Fibroblast of skin of back (primary cell): ENCODE measurements around the gene BPTF. TPM values are rescaled to one million over a fixed set of nuclear protein-coding genes. Genes with fewer than 3 reads are reported as not detected.
"Not testable (repeated sequence)": the region's sequence is repeated elsewhere in the genome, so short reads cannot be mapped to it uniquely, and the experiment has no call there.

Experiments
- DNase-seq: peaks from one replicate; pipeline ENCODE4 v3.0.0-alpha.2; 2013
- polyA plus RNA-seq, 2 experiments: library from polyadenylated mRNA; unstranded; fragments of 120-200 nt; gene quantifications; one replicate each; pipeline ENCODE4 v1.2.1, GENCODE V29; 2013; ENCODE audit not compliant: insufficient read length in 2 of 2

Gene BPTF
- 42.8 TPM for polyA plus RNA-seq (2013, experiment 1 of 2; ENCODE audit: insufficient read length)
- 36.4 TPM for polyA plus RNA-seq (2013, experiment 2 of 2; ENCODE audit: insufficient read length)

GRCh38 chr17:67824735-67825626, at the start of gene BPTF:
Gene BPTF (plus strand): TSS chr17:67825503. CDS start chr17:67825725, 222 bp downstream.
- peak; percentile 89 for DNase-seq

DNA sequence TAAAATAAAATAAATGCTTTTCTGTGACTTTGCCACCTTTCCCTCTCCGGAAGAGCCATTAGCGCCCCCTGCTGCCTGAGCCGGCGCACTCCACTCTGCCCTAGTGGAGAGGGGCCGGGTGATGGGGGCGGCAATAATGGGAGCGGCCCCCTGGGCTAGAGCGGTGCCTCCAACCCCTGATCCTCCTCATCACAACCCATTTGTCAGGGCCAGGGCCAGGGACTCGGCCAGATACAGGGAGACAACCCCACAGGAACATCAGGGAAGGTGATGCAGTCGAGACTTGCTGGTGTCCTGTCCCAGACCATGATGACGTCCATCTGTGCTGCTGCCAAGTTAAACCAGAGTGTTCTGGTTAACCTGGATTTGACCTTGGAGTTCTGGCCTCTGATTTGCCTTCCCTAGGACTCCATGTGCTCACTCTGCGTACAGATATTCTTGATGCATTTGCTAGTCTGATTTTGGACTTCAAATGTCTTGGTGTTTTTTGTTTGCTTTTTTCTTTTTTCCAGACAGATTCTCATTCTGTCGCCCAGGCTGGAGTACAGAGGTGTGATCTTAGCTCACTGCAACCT, 46.1 kb upstream of the BPTF start:
- DNase-seq = peak; percentile 9

DNA sequence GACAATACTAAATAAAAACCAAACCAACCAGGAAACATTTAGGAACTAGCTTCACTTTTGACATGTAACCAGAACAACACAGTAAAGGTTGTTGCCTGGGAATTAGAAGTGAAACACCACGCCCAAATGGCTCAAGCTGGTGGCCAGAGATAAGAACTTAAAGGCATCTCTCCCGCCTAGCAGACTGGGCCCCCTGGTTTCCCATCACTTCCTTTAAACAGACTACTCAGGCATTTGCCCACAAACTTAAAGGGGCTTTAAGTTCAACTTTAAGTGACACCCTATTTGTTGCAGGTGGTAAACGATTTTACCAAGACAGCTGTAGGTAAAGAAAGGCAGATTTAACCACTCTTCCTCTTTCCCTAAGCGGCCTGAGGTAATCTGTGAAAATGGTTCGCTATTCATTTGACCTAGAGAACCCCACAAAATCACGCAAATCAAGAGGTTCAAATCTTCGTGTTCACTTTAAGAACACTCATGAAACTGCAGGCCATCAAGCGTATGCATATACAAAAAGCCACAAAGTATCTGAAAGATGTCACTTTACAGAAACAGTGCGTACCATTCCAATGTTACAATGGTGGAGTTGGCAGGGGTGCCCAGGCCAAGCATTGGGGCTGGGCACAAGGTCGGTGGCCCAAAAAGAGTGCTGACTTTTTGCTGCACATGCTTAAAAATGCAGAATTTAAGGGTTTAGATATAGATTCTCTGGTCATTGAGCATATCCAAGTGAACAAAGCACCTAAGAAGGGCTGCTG, 40.8 kb upstream of the BPTF start:
- no peak for DNase-seq

GRCh38 chr17:67785122-67785477, 40.2 kb upstream of the BPTF start:
- DNase-seq = no peak

GRCh38 chr17:67785504-67785903, 39.8 kb upstream of the BPTF start:
- DNase-seq = no peak

DNA sequence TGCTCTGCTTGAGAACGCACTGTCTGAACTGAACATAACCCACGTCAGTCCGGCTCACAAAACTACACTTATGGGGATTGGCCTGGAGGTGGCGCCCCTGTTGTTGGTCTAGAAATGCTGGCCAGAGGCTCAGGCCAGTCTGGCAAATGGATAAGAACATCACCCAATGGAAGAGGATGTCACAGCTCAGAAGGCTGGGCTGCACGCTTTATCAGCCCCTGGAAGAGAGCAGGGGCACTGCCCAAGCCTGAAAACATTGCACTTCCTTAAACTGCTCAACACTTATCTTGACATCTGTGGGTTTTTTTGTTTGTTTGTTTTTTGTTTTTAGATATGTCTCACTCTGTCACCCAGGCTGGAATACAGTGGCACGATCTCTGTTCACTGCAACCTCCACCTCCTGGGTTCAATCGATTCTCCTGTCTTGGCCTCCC, 24.8 kb upstream of the BPTF start:
- DNase-seq = peak; percentile 71

DNA sequence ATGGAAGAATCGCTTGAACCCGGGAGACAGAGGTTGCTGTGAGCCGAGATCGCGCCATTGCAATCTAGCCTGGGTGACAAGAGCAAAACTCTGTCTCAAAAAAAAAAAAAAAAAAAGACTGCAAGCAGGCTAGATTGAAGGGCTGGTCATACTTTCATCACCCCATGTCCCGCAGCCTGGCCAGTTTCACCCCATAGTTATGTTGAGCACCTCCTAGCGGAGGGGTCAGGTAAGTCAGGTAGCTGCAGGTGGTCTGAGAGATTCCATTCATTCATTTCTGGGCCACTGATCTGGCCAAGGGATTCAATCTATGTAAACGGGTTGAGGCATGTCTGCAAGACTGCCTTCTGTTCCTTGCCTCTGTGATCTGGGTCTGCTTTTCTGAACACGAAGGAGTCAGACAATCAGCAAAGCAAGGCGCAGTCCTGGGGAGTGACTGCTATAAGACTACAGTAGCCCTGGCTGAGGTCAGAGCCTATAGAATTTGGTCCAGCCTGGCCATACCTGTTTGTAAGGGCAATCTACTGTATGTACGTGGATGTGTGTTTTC, 23.6 kb upstream of the BPTF start:
- no peak for DNase-seq

DNA sequence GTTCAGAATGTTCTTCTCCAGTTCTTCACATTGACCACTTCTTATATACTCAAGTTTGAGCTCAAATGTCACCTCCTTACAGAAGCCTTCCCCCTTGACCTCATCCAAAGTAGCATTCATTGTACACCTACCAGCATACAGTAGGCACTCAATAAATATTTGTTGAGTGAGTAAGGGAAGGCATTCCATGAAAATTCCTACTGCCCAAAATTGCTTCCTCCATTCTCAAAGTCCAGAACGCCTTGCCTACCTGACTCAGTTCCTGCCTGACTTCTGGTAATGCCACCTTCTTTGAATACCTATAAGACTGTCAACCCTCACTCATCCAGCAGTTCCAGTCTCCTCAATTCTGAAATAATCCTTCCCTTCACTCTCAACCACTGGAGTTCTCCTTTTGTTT, 14.8 kb upstream of the BPTF start:
- DNase-seq = no peak

- DNase-seq = not testable (repeated sequence)
These were observed 12.9 kb upstream of the BPTF start for GRCh38 chr17:67812380-67812779.

- DNase-seq = no peak
These were observed 11.5 kb upstream of the BPTF start for GRCh38 chr17:67813803-67814180.

DNA sequence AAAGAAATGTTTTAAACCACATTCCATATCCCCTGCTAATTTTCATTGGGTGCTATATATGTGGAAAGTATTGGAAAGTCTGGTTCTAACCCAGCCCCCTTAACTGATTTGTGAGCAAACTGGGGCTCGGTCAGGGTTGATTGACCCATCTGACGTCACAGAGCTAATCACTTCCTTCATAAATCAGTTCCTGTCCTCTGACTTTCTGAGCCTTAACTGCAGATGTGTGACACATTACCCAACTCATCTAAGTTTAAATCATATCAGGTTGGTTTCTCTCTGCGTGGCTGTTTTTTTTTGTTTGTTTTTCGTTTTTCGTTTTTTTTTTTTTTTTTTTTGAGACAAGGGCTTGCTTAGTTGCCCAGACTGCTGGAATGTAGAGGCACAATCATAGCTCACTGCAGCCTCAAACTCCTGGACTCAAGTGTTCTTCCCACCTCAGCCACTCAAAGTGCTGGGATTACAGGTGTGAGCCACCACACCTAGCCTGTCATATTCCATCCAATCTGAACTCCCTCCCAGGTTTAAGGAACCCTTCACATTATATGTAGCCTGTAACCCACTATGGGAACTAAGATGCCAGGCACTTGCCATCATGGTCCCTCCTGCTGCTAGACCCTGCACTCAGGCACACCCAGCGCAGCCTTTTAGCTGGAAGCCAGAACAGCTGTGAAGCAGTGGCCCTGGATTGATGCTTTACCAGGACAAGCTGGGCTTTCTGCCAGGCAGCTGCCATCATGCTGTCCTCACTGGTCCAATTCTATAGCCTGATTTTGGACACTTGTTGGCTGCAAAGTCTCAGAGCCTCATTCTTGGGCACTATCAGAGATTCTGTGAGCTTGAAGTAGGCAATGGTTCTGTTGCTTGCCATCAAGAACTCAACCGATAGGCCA, 6.9 kb upstream of the BPTF start:
- DNase-seq = no peak

DNA sequence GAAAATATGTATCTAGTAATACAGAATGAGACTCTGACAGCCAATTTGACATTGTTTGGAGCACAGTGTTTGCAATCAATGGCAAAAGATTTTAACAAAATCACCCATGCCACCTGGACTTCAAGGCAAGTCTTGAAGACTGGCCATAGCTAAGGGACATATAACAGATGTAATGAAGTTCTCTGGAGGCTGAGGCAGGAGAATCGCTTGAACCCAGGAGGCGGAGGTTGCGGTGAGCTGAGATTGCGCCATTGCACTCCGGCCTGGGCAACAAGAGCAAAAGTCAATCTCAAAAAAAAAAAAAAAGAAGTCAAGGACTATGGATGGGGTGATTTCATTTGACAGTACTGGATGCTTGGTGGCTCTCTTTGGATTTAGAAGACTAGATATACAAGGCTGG, 5.6 kb upstream of the BPTF start:
- DNase-seq = no peak

- DNase-seq = no peak
These were observed 3.4 kb upstream of the BPTF start for GRCh38 chr17:67821871-67822367.

DNA sequence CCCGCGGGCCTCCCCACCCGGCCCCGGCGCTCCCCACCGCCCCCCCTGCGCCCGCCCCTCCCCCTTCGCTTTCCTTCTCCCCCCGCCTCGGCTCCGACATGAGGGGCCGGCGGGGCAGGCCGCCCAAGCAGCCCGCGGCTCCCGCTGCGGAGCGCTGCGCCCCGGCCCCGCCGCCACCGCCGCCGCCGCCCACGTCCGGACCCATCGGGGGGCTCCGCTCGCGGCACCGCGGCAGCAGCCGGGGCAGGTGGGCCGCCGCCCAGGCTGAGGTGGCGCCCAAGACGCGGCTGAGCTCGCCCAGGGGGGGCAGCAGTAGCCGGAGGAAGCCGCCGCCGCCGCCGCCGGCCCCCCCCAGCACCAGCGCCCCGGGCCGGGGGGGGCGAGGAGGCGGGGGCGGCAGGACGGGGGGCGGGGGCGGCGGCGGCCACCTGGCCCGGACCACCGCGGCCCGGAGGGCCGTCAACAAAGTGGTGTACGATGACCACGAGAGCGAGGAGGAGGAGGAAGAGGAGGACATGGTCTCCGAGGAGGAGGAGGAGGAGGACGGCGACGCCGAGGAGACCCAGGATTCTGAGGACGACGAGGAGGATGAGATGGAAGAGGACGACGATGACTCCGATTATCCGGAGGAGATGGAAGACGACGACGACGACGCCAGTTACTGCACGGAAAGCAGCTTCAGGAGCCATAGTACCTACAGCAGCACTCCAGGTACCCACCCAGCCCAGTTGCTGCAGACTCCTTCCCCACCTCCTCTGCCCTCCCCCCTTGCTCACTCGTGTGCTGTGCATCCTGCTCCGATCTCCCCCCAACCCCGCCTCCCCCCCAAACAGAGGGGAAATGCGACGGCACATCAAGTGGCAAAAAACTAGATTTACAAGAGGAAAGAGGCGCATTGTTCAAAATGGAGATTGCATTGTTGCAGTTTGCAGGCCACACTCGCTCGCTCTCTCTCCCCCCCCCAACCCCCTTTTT, 611 bp downstream of the BPTF start:
- peak; percentile 46 for DNase-seq

GRCh38 chr17:67829331-67829730, 4.0 kb downstream of the BPTF start:
- DNase-seq = no peak

DNA sequence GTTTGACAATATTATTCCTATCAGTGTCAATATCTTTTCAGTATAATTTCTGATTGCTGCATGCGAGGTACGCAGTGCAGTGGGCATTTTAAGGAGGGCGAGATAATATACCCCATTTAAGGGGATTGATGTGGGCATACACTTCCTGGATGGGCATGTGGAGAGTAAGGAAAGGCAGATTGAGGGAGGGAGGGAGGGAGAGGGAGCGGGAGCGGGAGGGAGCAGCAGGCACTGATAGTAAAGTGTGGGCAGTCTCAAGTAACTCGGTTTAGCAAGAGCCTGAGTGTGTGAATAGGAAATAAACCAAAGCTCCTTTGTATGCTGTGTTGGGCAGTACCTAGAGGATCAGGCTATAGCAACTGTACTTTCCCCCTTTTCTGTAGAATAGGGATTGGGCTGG, 5.1 kb downstream of the BPTF start:
- no peak for DNase-seq

- DNase-seq = no peak
These were observed 6.0 kb downstream of the BPTF start for GRCh38 chr17:67831268-67831667.

DNA sequence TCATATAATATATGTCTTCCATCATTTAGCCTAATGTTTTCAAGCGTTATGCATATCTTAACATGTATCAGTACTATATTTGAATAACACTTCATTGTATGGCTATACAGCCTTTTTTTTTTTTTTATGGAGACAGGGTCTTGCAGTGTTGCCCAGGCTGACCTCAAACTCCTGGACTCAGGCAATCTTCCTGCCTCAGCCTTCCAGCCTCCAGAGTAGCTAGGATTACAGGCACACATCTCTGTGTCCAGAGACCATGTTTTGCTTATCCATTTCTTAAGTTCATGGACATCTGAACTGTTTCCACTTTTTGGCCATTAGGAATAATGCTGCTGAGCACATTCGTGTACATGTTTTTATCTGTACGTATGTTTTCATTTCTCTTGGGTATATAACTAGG, 7.8 kb downstream of the BPTF start:
- no peak for DNase-seq

GRCh38 chr17:67833946-67834631, 8.8 kb downstream of the BPTF start:
- no peak for DNase-seq

- no peak for DNase-seq
These were observed 9.3 kb downstream of the BPTF start for GRCh38 chr17:67834634-67835033.
